Right lobe of liver (tissue), 4 donors: ENCODE data around the gene RTP5.
"Not testable (repeated sequence)": the region's sequence is repeated elsewhere in the genome, so short reads cannot be mapped to it uniquely, and the experiment has no call there.

ENCODE experiments used
- CTCF ChIP-seq, 4 donors: fragments of 200-600 bp in 3 of 4; fragments of 450-650 bp in 1 of 4; IDR thresholded peaks; one replicate each; pipeline versions ENCODE4 v1.5.1 to v1.8.0; 2016 to 2022; ENCODE audit warnings: antibody characterized with exemption in 4 of 4, mild to moderate bottlenecking in 2 of 4
- POLR2A ChIP-seq: fragments of 450-650 bp; IDR thresholded peaks from one replicate; pipeline ENCODE4 v1.6.1; 2017; ENCODE audit warnings: antibody characterized with exemption, mild to moderate bottlenecking
- donor health status: DM: no; HTN: no; CAD: no.
- donor health status: DM: no; HTN: no; CAD: no.
- donor health status: DM: no; HTN: yes; CAD: no.

DNA sequence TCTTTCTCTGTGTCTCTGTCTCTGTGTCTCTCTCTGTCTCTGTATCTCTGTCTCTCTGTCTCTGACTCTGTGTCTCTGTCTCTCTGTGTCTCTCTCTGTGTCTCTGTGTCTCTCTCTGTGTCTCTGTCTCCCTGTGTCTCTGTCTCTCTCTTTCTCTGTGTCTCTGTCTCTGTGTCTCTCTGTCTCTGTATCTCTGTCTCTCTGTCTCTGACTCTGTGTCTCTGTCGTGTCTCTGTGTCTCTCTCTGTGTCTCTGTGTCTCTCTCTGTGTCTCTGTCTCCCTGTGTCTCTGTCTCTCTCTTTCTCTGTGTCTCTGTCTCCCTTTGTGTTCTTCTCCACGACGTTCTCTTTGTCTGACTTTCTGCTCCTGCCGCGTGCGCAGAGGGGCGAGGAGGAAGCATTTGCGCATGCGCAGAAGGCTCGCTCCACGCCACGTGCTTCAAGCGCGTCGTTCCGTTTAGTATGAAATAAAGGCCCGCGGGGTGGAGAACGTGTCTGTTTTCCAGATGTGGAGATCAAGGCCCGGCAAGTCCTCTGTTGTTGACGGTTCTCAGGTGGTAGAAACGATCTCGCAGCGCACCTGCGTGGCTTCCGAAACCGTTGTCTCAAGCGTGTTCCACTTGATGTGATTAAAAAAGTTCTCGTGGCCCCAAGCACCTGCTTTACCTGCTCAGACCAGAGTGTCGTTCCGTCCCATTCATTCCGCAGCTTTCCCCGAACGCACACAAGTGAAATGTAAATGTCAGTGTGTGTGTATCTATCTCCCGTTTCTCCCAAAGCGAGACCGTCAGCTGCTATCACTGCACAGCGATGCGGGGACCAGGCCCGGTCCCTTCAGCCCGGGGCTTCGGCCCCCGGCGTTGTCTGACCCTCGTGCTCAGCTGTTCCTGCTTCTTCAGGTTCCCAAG is 45.7 kb upstream of the RTP5 start:
- TF ChIP-seq POLR2A; CTCF (IDR thresholded peaks at IDR 0.05): not testable (repeated sequence)
